ENCODE data around the gene IQGAP2.

DNA sequence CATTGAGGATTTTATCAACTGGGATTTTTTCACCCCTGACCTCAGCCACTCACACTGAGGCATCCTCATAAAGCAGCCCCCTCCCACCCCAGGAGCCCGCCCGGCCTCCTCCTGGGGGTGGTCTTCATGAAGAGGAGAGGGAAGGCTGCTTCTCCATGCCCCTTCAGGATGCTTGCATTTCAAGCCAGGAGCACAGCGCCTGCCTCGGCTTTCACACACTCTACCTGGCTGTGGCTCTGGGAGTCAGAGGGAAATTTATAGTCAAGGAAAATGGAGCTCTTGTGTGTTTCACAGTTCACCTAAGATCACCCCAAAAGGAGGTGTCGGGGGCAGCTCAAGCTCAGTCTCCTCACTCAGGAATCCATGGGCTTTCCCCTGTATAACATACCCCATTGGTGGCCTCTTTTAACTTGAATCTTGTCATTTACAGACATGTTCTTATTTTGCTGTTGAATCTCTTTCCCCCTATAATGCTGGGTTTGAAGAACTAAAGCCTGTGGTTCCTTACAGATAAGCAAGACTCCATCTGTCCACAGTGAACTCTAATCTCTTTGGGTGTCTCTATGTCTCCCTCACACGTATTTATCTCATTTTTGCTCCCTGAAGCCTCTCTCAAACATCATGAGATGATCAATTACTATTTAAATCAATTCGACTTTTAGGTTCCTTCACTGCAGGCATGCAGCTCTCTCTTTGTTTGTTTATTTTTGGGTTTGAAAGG is 22.6 kb upstream of the IQGAP2 start:
- TF ChIP-seq, protein P1, sequence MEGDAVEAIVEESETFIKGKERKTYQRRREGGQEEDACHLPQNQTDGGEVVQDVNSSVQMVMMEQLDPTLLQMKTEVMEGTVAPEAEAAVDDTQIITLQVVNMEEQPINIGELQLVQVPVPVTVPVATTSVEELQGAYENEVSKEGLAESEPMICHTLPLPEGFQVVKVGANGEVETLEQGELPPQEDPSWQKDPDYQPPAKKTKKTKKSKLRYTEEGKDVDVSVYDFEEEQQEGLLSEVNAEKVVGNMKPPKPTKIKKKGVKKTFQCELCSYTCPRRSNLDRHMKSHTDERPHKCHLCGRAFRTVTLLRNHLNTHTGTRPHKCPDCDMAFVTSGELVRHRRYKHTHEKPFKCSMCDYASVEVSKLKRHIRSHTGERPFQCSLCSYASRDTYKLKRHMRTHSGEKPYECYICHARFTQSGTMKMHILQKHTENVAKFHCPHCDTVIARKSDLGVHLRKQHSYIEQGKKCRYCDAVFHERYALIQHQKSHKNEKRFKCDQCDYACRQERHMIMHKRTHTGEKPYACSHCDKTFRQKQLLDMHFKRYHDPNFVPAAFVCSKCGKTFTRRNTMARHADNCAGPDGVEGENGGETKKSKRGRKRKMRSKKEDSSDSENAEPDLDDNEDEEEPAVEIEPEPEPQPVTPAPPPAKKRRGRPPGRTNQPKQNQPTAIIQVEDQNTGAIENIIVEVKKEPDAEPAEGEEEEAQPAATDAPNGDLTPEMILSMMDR (conservative IDR thresholded peaks at IDR 0.05; ENCODE audit: low read length) = no peak
- no peak for TF ChIP-seq EZH2phosphoT487 (IDR thresholded peaks at IDR 0.05; ENCODE audit: borderline replicate concordance)
